ENCODE measurements around the gene GALNT15.

GALNT15 gene

GRCh38 chr3:16182612-16183011, 8.1 kb downstream of the GALNT15 start:
- Histone ChIP-seq H3K79me2 (ENCODE audit: insufficient read depth, low read length) (no peaks in the 10 kb centered on the region), H3K9ac (ENCODE audit: low read depth, low read length, poor library complexity, severe bottlenecking) (no peak overlapping the region), H3K4me1 (ENCODE audit: insufficient read depth, low read length, poor library complexity, severe bottlenecking) (no peaks in the 10 kb centered on the region), H3K4me2 (ENCODE audit: low read depth, low read length, poor library complexity, severe bottlenecking) (no peak overlapping the region), H3K27me3 (ENCODE audit: insufficient read depth, low read length, poor library complexity, severe bottlenecking) (no peaks in the 10 kb centered on the region), H3K9me2 (replicated peaks; ENCODE audit: low read depth, low read length) (no peaks in the 10 kb centered on the region), H3K4me3 (ENCODE audit: low read length, poor library complexity, severe bottlenecking) (no peak overlapping the region), H3K9me3 (ENCODE audit: insufficient read depth, low read depth, low read length) (no peaks in the 10 kb centered on the region), H2AFZ (ENCODE audit: low read length) (no peak overlapping the region), H4K20me1 (ENCODE audit: insufficient read depth, low read length, poor library complexity, severe bottlenecking) (no peaks in the 10 kb centered on the region), H3F3A (ENCODE audit: low read depth) (no peaks in the 10 kb centered on the region), H3K36me3 (ENCODE audit: insufficient read depth, low read length) (no peaks in the 10 kb centered on the region)
- TF ChIP-seq CTCF (conservative IDR thresholded peaks at IDR 0.05; ENCODE audit: low read length), result no peak
- TF ChIP-seq EZH2phosphoT487 (IDR thresholded peaks at IDR 0.05; ENCODE audit: borderline replicate concordance), result no peak

GRCh38 chr3:16183082-16183481, 8.6 kb downstream of the GALNT15 start:
- Histone ChIP-seq H3K4me2 (ENCODE audit: low read depth, low read length, poor library complexity, severe bottlenecking) (no peak overlapping the region), H3K4me3 (ENCODE audit: low read length, poor library complexity, severe bottlenecking) (no peak overlapping the region)

GRCh38 chr3:16183601-16184270, 9.3 kb downstream of the GALNT15 start:
- no peaks in the 10 kb centered on the region for H3K9me3 ChIP-seq (ENCODE audit: insufficient read depth, low read depth, low read length)
- H2AFZ ChIP-seq (ENCODE audit: low read length), result no peak overlapping the region
- no peak overlapping the region for H3K9ac ChIP-seq (ENCODE audit: low read depth, low read length, poor library complexity, severe bottlenecking)
- H3K4me2 ChIP-seq (ENCODE audit: low read depth, low read length, poor library complexity, severe bottlenecking), result no peak overlapping the region
- H3K4me3 ChIP-seq (ENCODE audit: low read length, poor library complexity, severe bottlenecking), result no peak overlapping the region
- H4K20me1 ChIP-seq (ENCODE audit: insufficient read depth, low read length, poor library complexity, severe bottlenecking), result no peaks in the 10 kb centered on the region
- no peaks in the 10 kb centered on the region for H3K27me3 ChIP-seq (ENCODE audit: insufficient read depth, low read length, poor library complexity, severe bottlenecking)
- H3K9me2 ChIP-seq (replicated peaks; ENCODE audit: low read depth, low read length), result no peaks in the 10 kb centered on the region
- no peaks in the 10 kb centered on the region for H3F3A ChIP-seq (ENCODE audit: low read depth)
- TF ChIP-seq CTCF (conservative IDR thresholded peaks at IDR 0.05; ENCODE audit: low read length) (no peak), EZH2phosphoT487 (IDR thresholded peaks at IDR 0.05; ENCODE audit: borderline replicate concordance) (no peak)
- H3K79me2 ChIP-seq (ENCODE audit: insufficient read depth, low read length), result no peaks in the 10 kb centered on the region
- no peaks in the 10 kb centered on the region for H3K36me3 ChIP-seq (ENCODE audit: insufficient read depth, low read length)
- no peaks in the 10 kb centered on the region for H3K4me1 ChIP-seq (ENCODE audit: insufficient read depth, low read length, poor library complexity, severe bottlenecking)

More at GRCh38 chr3:16183082-16183481, 8.6 kb downstream of the GALNT15 start:
- H3K9me2 ChIP-seq (replicated peaks; ENCODE audit: low read depth, low read length), result no peaks in the 10 kb centered on the region
- no peaks in the 10 kb centered on the region for H4K20me1 ChIP-seq (ENCODE audit: insufficient read depth, low read length, poor library complexity, severe bottlenecking)
- no peak for TF ChIP-seq EZH2phosphoT487 (IDR thresholded peaks at IDR 0.05; ENCODE audit: borderline replicate concordance)
- TF ChIP-seq CTCF (conservative IDR thresholded peaks at IDR 0.05; ENCODE audit: low read length), result no peak
- H3K9ac ChIP-seq (ENCODE audit: low read depth, low read length, poor library complexity, severe bottlenecking), result no peak overlapping the region
- H3K4me1 ChIP-seq (ENCODE audit: insufficient read depth, low read length, poor library complexity, severe bottlenecking), result no peaks in the 10 kb centered on the region
- H3K36me3 ChIP-seq (ENCODE audit: insufficient read depth, low read length), result no peaks in the 10 kb centered on the region
- H2AFZ ChIP-seq (ENCODE audit: low read length), result no peak overlapping the region
- H3F3A ChIP-seq (ENCODE audit: low read depth), result no peaks in the 10 kb centered on the region
- H3K9me3 ChIP-seq (ENCODE audit: insufficient read depth, low read depth, low read length), result no peaks in the 10 kb centered on the region
- no peaks in the 10 kb centered on the region for H3K27me3 ChIP-seq (ENCODE audit: insufficient read depth, low read length, poor library complexity, severe bottlenecking)
- no peaks in the 10 kb centered on the region for H3K79me2 ChIP-seq (ENCODE audit: insufficient read depth, low read length)
